Adrenal gland (tissue), 5 donors: Measurements from ENCODE around the gene NDUFB7.

ENCODE experiments used
- POLR2A ChIP-seq, 2 donors: fragments of 450-650 bp; IDR thresholded peaks; one replicate each; pipeline ENCODE4 v1.6.1; 2017; ENCODE audit warnings: antibody characterized with exemption in 2 of 2, mild to moderate bottlenecking in 2 of 2, moderate library complexity in 1 of 2
- TF ChIP-seq, protein P1 (sequence below), 6 experiments: fragments of 450-650 bp in 4 of 6; fragments of 200-600 bp in 2 of 6; sonication (generic) in 1 of 6; IDR thresholded peaks; 1 replicate in 5 of 6; 2 replicates in 1 of 6; pipeline versions ENCODE4 v1.5.1 to v1.8.0; 2016 to 2021; ENCODE audit warnings: antibody characterized with exemption in 6 of 6, mild to moderate bottlenecking in 2 of 6, moderate library complexity in 1 of 6
- donor health status: DM: no; HTN: no; CAD: no.

DNA sequence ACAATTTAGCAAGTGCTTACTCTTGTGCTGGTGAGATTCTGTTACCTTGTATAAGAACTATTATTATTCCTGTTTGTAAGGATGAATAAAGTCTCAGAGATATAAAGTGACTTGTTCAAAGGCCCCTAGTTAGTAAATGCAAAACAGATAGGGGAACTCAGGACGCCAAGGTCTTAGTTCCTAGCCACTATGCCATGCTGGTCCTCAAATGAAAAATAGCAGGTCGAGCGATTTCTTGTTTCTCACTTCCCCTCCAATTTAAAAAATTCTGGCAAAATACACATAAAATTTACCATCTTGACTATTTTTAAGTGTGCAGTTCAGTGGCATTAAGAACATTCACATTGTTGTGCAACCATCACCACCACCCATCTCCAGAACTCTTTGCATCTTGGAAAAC, 41.4 kb downstream of the NDUFB7 start:
- no peak for TF ChIP-seq POLR2A (IDR thresholded peaks at IDR 0.05)
- TF ChIP-seq, protein P1, sequence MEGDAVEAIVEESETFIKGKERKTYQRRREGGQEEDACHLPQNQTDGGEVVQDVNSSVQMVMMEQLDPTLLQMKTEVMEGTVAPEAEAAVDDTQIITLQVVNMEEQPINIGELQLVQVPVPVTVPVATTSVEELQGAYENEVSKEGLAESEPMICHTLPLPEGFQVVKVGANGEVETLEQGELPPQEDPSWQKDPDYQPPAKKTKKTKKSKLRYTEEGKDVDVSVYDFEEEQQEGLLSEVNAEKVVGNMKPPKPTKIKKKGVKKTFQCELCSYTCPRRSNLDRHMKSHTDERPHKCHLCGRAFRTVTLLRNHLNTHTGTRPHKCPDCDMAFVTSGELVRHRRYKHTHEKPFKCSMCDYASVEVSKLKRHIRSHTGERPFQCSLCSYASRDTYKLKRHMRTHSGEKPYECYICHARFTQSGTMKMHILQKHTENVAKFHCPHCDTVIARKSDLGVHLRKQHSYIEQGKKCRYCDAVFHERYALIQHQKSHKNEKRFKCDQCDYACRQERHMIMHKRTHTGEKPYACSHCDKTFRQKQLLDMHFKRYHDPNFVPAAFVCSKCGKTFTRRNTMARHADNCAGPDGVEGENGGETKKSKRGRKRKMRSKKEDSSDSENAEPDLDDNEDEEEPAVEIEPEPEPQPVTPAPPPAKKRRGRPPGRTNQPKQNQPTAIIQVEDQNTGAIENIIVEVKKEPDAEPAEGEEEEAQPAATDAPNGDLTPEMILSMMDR (IDR thresholded peaks at IDR 0.05), result no peak
